Astrocyte (in vitro differentiated cells and primary cell): Measurements from ENCODE around the gene N4BP3. TPM values are rescaled to one million over a fixed set of nuclear protein-coding genes. Genes with fewer than 3 reads are reported as not detected.

Experiments used
- DNase-seq: peaks from one replicate; pipeline ENCODE4 v3.0.0-alpha.2; 2010; ENCODE audit warnings: low read depth
- FAIRE-seq: peaks from 2 replicates; lab custom pipeline; 2011; peaks lifted over from hg19 to GRCh38; lab: Jason Lieb, UNC
- H2AFZ ChIP-seq: 2 replicates; pipeline ENCODE4 v1.6.0; 2012; ENCODE audit warnings: low read depth, low read length, inconsistent platforms
- H3K27ac ChIP-seq: 2 replicates; pipeline ENCODE4 v1.5.1; 2011; ENCODE audit warnings: low read depth, low read length, inconsistent platforms
- H3K27me3 ChIP-seq: 2 replicates; pipeline ENCODE4 v1.6.0; 2011; ENCODE audit warnings: low read length, inconsistent platforms; ENCODE audit not compliant: insufficient read depth
- H3K36me3 ChIP-seq: 2 replicates; pipeline ENCODE4 v1.5.1; 2011; ENCODE audit warnings: low read length, inconsistent platforms; ENCODE audit not compliant: insufficient read depth
- H3K4me1 ChIP-seq: 2 replicates; pipeline ENCODE4 v1.5.1; 2011; ENCODE audit warnings: low read length, inconsistent platforms; ENCODE audit not compliant: insufficient read depth
- H3K4me2 ChIP-seq: 2 replicates; pipeline ENCODE4 v1.6.0; 2012; ENCODE audit warnings: low read length, inconsistent platforms
- H3K4me3 ChIP-seq: 2 replicates; pipeline ENCODE4 v1.5.1; 2011; ENCODE audit warnings: low read depth, mild to moderate bottlenecking, low read length, inconsistent platforms; ENCODE audit not compliant: insufficient read depth
- H3K79me2 ChIP-seq: 2 replicates; pipeline ENCODE4 v1.6.0; 2012; ENCODE audit warnings: mild to moderate bottlenecking, low read length, inconsistent platforms; ENCODE audit not compliant: insufficient read depth
- H3K9ac ChIP-seq: 2 replicates; pipeline ENCODE4 v1.6.0; 2012; ENCODE audit warnings: mild to moderate bottlenecking, low read length, inconsistent platforms
- H3K9me3 ChIP-seq: 2 replicates; pipeline ENCODE4 v1.5.1; 2012; ENCODE audit warnings: low read depth, mild to moderate bottlenecking, low read length, inconsistent platforms; ENCODE audit not compliant: insufficient read depth
- H4K20me1 ChIP-seq: 2 replicates; pipeline ENCODE4 v1.6.0; 2012; ENCODE audit warnings: low read length, inconsistent platforms; ENCODE audit not compliant: insufficient read depth
- H3K27ac Mint-ChIP-seq: one replicate; pipeline ENCODE4 v1.8.0; 2021; ENCODE audit warnings: mild to moderate bottlenecking, mixed read lengths; ENCODE audit not compliant: unreplicated experiment
- H3K27me3 Mint-ChIP-seq: one replicate; pipeline ENCODE4 v1.8.0; 2021; ENCODE audit warnings: low read depth, mixed read lengths; ENCODE audit not compliant: unreplicated experiment
- H3K36me3 Mint-ChIP-seq: one replicate; pipeline ENCODE4 v1.8.0; 2021; ENCODE audit warnings: low read depth, mixed read lengths; ENCODE audit not compliant: unreplicated experiment
- H3K4me1 Mint-ChIP-seq: one replicate; pipeline ENCODE4 v1.8.0; 2021; ENCODE audit warnings: low read depth, mixed read lengths; ENCODE audit not compliant: unreplicated experiment
- H3K4me3 Mint-ChIP-seq: one replicate; pipeline ENCODE4 v1.8.0; 2021; ENCODE audit warnings: mild to moderate bottlenecking, moderate library complexity, mixed read lengths; ENCODE audit not compliant: unreplicated experiment
- H3K9me3 Mint-ChIP-seq: one replicate; pipeline ENCODE4 v1.8.0; 2021; ENCODE audit warnings: mild to moderate bottlenecking, mixed read lengths; ENCODE audit not compliant: unreplicated experiment
- EZH2 ChIP-seq: IDR thresholded peaks from 2 replicates; pipeline ENCODE4 v1.6.1; 2012; ENCODE audit warnings: mild to moderate bottlenecking, low read length, inconsistent platforms; ENCODE audit not compliant: insufficient read depth
- total RNA-seq: library from RNA; stranded (reverse); gene quantifications from 2 replicates; pipeline ENCODE4 v1.2.1, GENCODE V29; 2021
- TF ChIP-seq, protein P1 (sequence below): IDR thresholded peaks from 2 replicates; pipeline ENCODE4 v1.5.1; 2011; ENCODE audit warnings: low read depth, mild to moderate bottlenecking, inconsistent platforms, low read length, moderate library complexity; ENCODE audit not compliant: insufficient read depth

The N4BP3 gene
- total RNA-seq, 1 donor from 2014 or later: 1.3 TPM

DNA sequence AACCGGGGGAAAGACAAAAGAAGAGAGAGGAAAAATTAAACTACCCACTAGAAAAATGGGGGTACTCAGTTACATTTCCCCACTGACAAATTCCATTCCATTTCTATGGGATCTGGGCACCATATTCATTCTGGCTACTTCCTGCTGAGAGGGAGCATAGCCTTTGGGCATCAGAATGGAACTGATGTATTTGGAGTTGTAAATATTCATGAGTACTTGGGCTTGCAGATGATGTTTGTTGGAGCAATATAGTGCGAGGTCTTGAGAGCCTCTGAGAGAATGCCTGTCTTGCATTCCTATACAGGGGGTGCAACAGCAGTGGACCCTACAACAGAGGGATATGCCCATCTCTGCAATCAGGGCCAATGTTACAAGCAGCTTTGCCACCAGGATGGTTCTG is 57.1 kb downstream of the N4BP3 start:
- no peak for DNase-seq
- H3K4me1 Mint-ChIP-seq: no peaks in the 10 kb centered on the region
- no peak for FAIRE-seq

GRCh38 chr5:178174456-178174855 is 61.1 kb downstream of the N4BP3 start:
- Histone ChIP-seq H3K36me3 (no peaks in the 10 kb centered on the region), H3K27ac (no peak overlapping the region), H4K20me1 (no peaks in the 10 kb centered on the region), H3K4me3 (no peak overlapping the region), H3K9me3 (no peaks in the 10 kb centered on the region), H3K79me2 (no peaks in the 10 kb centered on the region), H3K27me3 (peaks cover 3% of the 10 kb centered on the region), H2AFZ (no peak overlapping the region), H3K9ac (no peak overlapping the region), H3K4me1 (no peaks in the 10 kb centered on the region), H3K4me2 (no peak overlapping the region)
- Mint-ChIP-seq H3K36me3 (no peaks in the 10 kb centered on the region), H3K27me3 (no peaks in the 10 kb centered on the region), H3K4me3 (no peak overlapping the region), H3K4me1 (no peaks in the 10 kb centered on the region), H3K9me3 (peaks cover 1% of the 10 kb centered on the region), H3K27ac (no peak overlapping the region)
- no peak for DNase-seq
- no peak for FAIRE-seq
- TF ChIP-seq EZH2: no peak
- TF ChIP-seq, protein P1, sequence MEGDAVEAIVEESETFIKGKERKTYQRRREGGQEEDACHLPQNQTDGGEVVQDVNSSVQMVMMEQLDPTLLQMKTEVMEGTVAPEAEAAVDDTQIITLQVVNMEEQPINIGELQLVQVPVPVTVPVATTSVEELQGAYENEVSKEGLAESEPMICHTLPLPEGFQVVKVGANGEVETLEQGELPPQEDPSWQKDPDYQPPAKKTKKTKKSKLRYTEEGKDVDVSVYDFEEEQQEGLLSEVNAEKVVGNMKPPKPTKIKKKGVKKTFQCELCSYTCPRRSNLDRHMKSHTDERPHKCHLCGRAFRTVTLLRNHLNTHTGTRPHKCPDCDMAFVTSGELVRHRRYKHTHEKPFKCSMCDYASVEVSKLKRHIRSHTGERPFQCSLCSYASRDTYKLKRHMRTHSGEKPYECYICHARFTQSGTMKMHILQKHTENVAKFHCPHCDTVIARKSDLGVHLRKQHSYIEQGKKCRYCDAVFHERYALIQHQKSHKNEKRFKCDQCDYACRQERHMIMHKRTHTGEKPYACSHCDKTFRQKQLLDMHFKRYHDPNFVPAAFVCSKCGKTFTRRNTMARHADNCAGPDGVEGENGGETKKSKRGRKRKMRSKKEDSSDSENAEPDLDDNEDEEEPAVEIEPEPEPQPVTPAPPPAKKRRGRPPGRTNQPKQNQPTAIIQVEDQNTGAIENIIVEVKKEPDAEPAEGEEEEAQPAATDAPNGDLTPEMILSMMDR: no peak

More for the DNA sequence above, 57.1 kb downstream of the N4BP3 start:
- no peak overlapping the region for H3K9ac ChIP-seq
- Mint-ChIP-seq H3K27me3 (no peaks in the 10 kb centered on the region), H3K4me3 (no peak overlapping the region), H3K36me3 (no peaks in the 10 kb centered on the region), H3K9me3 (no peaks in the 10 kb centered on the region), H3K27ac (no peak overlapping the region)
- H3K27ac ChIP-seq: no peak overlapping the region
- no peak for TF ChIP-seq EZH2
- TF ChIP-seq, protein P1: no peak
- peaks cover 11% of the 10 kb centered on the region for H3K27me3 ChIP-seq
- H3K79me2 ChIP-seq: no peaks in the 10 kb centered on the region
- no peak overlapping the region for H3K4me3 ChIP-seq
- H3K4me1 ChIP-seq: no peaks in the 10 kb centered on the region
- H4K20me1 ChIP-seq: no peaks in the 10 kb centered on the region
- H2AFZ ChIP-seq: no peak overlapping the region
- no peaks in the 10 kb centered on the region for H3K9me3 ChIP-seq
- H3K4me2 ChIP-seq: no peak overlapping the region
- H3K36me3 ChIP-seq: no peaks in the 10 kb centered on the region

Other genes starting within 250 kb of the N4BP3 start
- not detected in 2 replicates for gene PROP1, start 117.3 kb upstream of the N4BP3 start, total RNA-seq
- gene RMND5B, start 17.5 kb downstream of the N4BP3 start, total RNA-seq: 14.3 and 15.7 TPM in 2 replicates
- gene NHP2, start 40.4 kb downstream of the N4BP3 start, total RNA-seq: 135 and 149 TPM in 2 replicates
- not detected in 2 replicates for gene GMCL2, start 73.8 kb downstream of the N4BP3 start, total RNA-seq
- 184 and 199 TPM in 2 replicates for gene HNRNPAB, start 91.0 kb downstream of the N4BP3 start, total RNA-seq
- 26.5 and 27.5 TPM in 2 replicates for gene PHYKPL, start 119.3 kb downstream of the N4BP3 start, total RNA-seq